ENCODE measurements around the gene ECHDC3.

ECHDC3 gene

DNA sequence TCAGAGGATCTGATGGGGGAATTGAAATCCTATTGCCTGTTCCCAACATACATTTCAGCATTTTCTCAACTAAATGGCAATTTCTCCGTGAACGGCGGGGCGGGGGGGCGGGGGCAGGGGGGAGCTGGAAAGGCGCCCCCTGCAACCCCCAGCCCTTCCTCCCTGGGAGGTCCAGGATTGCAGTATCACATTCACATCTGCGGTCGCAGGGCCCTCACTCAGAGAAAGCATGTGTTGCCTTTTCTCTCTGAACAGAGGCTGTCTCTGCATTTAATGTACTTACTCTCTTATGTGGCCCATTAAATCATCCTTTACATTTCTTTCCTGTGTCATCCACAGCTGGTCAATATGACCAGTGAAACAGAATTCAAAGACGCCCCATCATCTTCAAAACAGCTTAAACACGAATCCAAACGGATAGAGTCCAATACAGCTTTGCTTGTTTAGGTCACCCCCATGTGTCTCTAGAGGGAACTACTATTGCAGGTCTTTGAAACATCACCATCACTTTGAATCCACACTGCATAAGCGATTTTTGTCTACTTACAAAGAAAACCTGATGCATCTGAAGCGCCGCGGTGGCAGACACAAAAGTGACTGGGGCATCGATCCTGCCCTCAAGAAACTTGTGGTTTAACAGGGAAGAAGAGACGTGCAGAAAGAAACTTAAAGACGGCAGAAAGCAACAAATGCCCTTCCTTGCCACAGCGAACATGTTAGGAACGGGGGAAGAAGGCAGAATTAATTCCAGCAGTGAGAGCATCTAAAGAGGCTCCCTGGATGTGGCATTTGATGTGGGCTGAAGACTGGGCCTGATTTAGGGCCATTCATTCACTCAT lies 17.0 kb upstream of the ECHDC3 start:
- TF ChIP-seq TAF1 (IDR thresholded peaks at IDR 0.05; ENCODE audit: borderline replicate concordance, insufficient read depth, low read length) (no peak), POLR2AphosphoS5 (IDR thresholded peaks at IDR 0.05; ENCODE audit: low read depth, low read length) (no peak), FOXP2 (optimal IDR thresholded peaks at IDR 0.05; ENCODE audit: borderline replicate concordance, extremely low read depth, extremely low read length, insufficient read depth) (no peak), SIN3A (IDR thresholded peaks at IDR 0.05; ENCODE audit: borderline replicate concordance, insufficient read depth, low read length) (no peak)
- TF ChIP-seq, protein P1, sequence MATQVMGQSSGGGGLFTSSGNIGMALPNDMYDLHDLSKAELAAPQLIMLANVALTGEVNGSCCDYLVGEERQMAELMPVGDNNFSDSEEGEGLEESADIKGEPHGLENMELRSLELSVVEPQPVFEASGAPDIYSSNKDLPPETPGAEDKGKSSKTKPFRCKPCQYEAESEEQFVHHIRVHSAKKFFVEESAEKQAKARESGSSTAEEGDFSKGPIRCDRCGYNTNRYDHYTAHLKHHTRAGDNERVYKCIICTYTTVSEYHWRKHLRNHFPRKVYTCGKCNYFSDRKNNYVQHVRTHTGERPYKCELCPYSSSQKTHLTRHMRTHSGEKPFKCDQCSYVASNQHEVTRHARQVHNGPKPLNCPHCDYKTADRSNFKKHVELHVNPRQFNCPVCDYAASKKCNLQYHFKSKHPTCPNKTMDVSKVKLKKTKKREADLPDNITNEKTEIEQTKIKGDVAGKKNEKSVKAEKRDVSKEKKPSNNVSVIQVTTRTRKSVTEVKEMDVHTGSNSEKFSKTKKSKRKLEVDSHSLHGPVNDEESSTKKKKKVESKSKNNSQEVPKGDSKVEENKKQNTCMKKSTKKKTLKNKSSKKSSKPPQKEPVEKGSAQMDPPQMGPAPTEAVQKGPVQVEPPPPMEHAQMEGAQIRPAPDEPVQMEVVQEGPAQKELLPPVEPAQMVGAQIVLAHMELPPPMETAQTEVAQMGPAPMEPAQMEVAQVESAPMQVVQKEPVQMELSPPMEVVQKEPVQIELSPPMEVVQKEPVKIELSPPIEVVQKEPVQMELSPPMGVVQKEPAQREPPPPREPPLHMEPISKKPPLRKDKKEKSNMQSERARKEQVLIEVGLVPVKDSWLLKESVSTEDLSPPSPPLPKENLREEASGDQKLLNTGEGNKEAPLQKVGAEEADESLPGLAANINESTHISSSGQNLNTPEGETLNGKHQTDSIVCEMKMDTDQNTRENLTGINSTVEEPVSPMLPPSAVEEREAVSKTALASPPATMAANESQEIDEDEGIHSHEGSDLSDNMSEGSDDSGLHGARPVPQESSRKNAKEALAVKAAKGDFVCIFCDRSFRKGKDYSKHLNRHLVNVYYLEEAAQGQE (IDR thresholded peaks at IDR 0.05; ENCODE audit: insufficient read depth in 1 of 2, low read depth in 2 of 2, low read length in 2 of 2), result no peak

DNA sequence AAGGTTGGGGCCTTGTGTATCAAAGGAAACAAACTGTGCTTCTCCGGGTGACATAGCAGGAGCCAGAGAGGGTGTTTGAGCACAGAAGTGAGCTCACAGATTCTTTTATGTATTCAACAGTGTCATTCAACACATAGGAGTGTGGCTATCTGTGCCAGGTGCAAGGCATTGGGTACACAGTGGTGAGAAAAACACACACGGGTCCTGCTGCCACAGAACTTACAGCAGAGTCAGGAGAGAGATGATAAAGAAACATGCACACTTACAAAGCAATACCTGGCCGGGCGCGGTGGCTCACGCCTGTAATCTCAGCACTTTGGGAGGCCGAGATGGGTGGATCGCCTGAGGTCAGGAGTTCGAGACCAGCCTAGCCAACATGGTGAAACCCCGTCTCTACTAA lies 16.3 kb upstream of the ECHDC3 start:
- TF ChIP-seq POLR2AphosphoS5 (IDR thresholded peaks at IDR 0.05; ENCODE audit: low read depth, low read length), result no peak
- TF ChIP-seq TAF1 (IDR thresholded peaks at IDR 0.05; ENCODE audit: borderline replicate concordance, insufficient read depth, low read length), result no peak
- TF ChIP-seq SIN3A (IDR thresholded peaks at IDR 0.05; ENCODE audit: borderline replicate concordance, insufficient read depth, low read length), result no peak
- TF ChIP-seq, protein P1 (IDR thresholded peaks at IDR 0.05; ENCODE audit: insufficient read depth in 1 of 2, low read depth in 2 of 2, low read length in 2 of 2), result no peak
- no peak for TF ChIP-seq FOXP2 (optimal IDR thresholded peaks at IDR 0.05; ENCODE audit: borderline replicate concordance, extremely low read depth, extremely low read length, insufficient read depth)

DNA sequence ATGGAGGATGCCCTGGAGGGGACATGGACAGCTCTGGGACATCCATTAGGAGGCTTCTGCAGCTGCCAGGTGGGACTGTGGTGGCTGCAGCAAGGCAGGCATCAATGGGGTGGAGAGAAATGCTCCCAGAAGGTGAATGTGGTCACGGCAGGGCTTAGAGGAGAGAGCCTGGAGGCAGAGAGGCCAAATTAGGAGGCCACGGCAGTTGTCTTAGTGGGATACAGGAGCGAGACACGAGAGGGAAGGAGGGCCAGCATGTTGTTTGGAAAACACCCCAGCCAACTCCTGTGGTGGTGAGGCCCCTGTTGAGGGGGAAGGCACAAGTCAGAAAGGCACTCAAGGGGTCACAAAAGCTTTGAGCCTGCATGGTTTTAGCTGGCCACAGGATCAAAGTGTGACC lies 14.6 kb upstream of the ECHDC3 start:
- TF ChIP-seq SIN3A (IDR thresholded peaks at IDR 0.05; ENCODE audit: borderline replicate concordance, insufficient read depth, low read length) (no peak), TAF1 (IDR thresholded peaks at IDR 0.05; ENCODE audit: borderline replicate concordance, insufficient read depth, low read length) (no peak), FOXP2 (optimal IDR thresholded peaks at IDR 0.05; ENCODE audit: borderline replicate concordance, extremely low read depth, extremely low read length, insufficient read depth) (no peak), POLR2AphosphoS5 (IDR thresholded peaks at IDR 0.05; ENCODE audit: low read depth, low read length) (no peak)
- TF ChIP-seq, protein P1 (IDR thresholded peaks at IDR 0.05; ENCODE audit: insufficient read depth in 1 of 2, low read depth in 2 of 2, low read length in 2 of 2), result no peak

DNA sequence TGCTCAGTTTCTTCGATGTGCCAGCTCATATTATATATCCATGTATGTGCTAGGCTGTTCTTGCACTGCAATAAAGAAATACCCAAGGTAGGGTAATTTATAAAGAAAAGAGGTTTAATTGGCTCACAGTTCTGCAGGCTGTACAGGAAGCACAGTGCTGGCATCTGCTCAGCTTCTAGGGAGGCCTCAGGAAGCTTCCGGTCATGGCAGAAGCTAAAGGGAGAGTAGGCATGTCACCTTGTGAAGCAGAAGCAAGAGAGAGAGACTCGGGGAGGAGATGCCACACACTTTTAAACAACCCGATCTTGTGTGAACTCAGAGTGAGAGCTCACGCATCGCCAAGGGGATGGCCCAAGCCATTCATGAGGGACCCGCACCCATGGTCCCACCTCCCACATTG lies 13.8 kb upstream of the ECHDC3 start:
- TF ChIP-seq POLR2AphosphoS5 (IDR thresholded peaks at IDR 0.05; ENCODE audit: low read depth, low read length) (no peak), SIN3A (IDR thresholded peaks at IDR 0.05; ENCODE audit: borderline replicate concordance, insufficient read depth, low read length) (no peak), FOXP2 (optimal IDR thresholded peaks at IDR 0.05; ENCODE audit: borderline replicate concordance, extremely low read depth, extremely low read length, insufficient read depth) (no peak), TAF1 (IDR thresholded peaks at IDR 0.05; ENCODE audit: borderline replicate concordance, insufficient read depth, low read length) (no peak)
- TF ChIP-seq, protein P1 (IDR thresholded peaks at IDR 0.05; ENCODE audit: insufficient read depth in 1 of 2, low read depth in 2 of 2, low read length in 2 of 2), result no peak

Data from PFSK-1 (cell line).